ENCODE measurements around the gene RRP1. TPM values are rescaled to one million over a fixed set of nuclear protein-coding genes. Genes with fewer than 3 reads are reported as not detected.

Gene RRP1
- polyA plus RNA-seq, 1 of the 3 experiments (the other 2 are of a cell fraction), result 22.7 TPM

GRCh38 chr21:43827015-43827611, 37.7 kb downstream of the RRP1 start:
- Histone ChIP-seq H3K4me2 (no peak overlapping the region), H3K36me3 (replicated peaks in 1 of 2; ENCODE audit: control insufficient read depth in 1 of 2, insufficient read depth in 2 of 2, low read length in 1 of 2) (no peaks in the 10 kb centered on the region), H3K79me2 (ENCODE audit: insufficient read depth) (no peaks in the 10 kb centered on the region), H3K4me3 (ENCODE audit: low read depth in 2 of 2, low read length in 1 of 2) (no peak overlapping the region), H3K9me3 (no peaks in the 10 kb centered on the region), H3K27ac (ENCODE audit: low read depth in 2 of 2, low read length in 1 of 2) (peak overlapping the region in 1 of 2 experiments; percentile 58; a peak in 2 of 4 replicates), H3K27me3 (ENCODE audit: insufficient read depth) (no peaks in the 10 kb centered on the region; the same call in 1 of the 2 replicates), H3K4me1 (ENCODE audit: control insufficient read depth in 1 of 2, insufficient read depth in 2 of 2, low read depth in 1 of 2, low read length in 1 of 2) (peaks cover 0 to 5% of the 10 kb centered on the region in 2 experiments; a peak in 2 of 4 replicates), H3K9me2 (no peaks in the 10 kb centered on the region), H3F3A (replicated peaks; ENCODE audit: insufficient read depth) (no peaks in the 10 kb centered on the region), H2AFZ (ENCODE audit: low read depth) (0 out of 2 replicates have a peak overlapping the region, but pooled peaks have one; percentile 56), H3K9ac (peak overlapping the region; percentile 40; the same call in 1 of the 2 replicates), H4K20me1 (ENCODE audit: insufficient read depth) (no peaks in the 10 kb centered on the region)
- DNase-seq, result no peak
- WGBS (ENCODE audit: low lambda C conversion rate), result 35% methylated on average over 17 of the region's 18 CpGs
- CTCF ChIA-PET, result interaction anchor here (1.1 to 1.7 kb wide), 4 partner anchors 10 to 17 kb away, joined by 4 to 6 read pairs (median 4); no protein-coding TSS in a partner anchor
- POLR2A ChIA-PET, result no interaction called here
- TF ChIP-seq CHD2 (IDR thresholded peaks at IDR 0.05; ENCODE audit: low read length, partially characterized antibody) (no peak), NFIC (IDR thresholded peaks at IDR 0.05; ENCODE audit: borderline replicate concordance) (no peak), FOSL2 (IDR thresholded peaks at IDR 0.05; ENCODE audit: borderline replicate concordance, low read depth) (peak; percentile 45), EZH2phosphoT487 (IDR thresholded peaks at IDR 0.05; ENCODE audit: borderline replicate concordance, low read depth) (no peak), RXRA (IDR thresholded peaks at IDR 0.05; ENCODE audit: borderline replicate concordance, low read depth) (no peak), MXI1 (IDR thresholded peaks at IDR 0.05; ENCODE audit: low read depth, low read length) (no peak), SMC3 (IDR thresholded peaks at IDR 0.05; ENCODE audit: low read depth, low read length) (no peak), ELF1 (IDR thresholded peaks at IDR 0.05) (no peak)

GRCh38 chr21:43829161-43829560, 39.8 kb downstream of the RRP1 start:
- H3K9ac ChIP-seq, result no peak overlapping the region
- H3K27ac ChIP-seq (ENCODE audit: low read depth in 2 of 2, low read length in 1 of 2), result no peak overlapping the region
- H3K79me2 ChIP-seq (ENCODE audit: insufficient read depth), result no peaks in the 10 kb centered on the region
- WGBS (ENCODE audit: low lambda C conversion rate), result 77% methylated on average over 12 of the region's 12 CpGs
- H3K9me2 ChIP-seq, result no peaks in the 10 kb centered on the region
- CTCF ChIA-PET, result interaction anchor here (2.3 kb wide), 1 partner anchor 146 kb away, joined by 10 read pairs; no protein-coding TSS in a partner anchor
- H3K4me1 ChIP-seq (ENCODE audit: control insufficient read depth in 1 of 2, insufficient read depth in 2 of 2, low read depth in 1 of 2, low read length in 1 of 2), result peaks cover 0 to 3% of the 10 kb centered on the region in 2 experiments; a peak in 2 of 4 replicates
- H3K36me3 ChIP-seq (replicated peaks in 1 of 2; ENCODE audit: control insufficient read depth in 1 of 2, insufficient read depth in 2 of 2, low read length in 1 of 2), result no peaks in the 10 kb centered on the region
- no peaks in the 10 kb centered on the region for H4K20me1 ChIP-seq (ENCODE audit: insufficient read depth)
- no peaks in the 10 kb centered on the region for H3K9me3 ChIP-seq
- no peaks in the 10 kb centered on the region for H3F3A ChIP-seq (replicated peaks; ENCODE audit: insufficient read depth)
- peak; percentile 25 for DNase-seq
- H3K4me3 ChIP-seq (ENCODE audit: low read depth in 2 of 2, low read length in 1 of 2), result no peak overlapping the region
- POLR2A ChIA-PET, result no interaction called here
- no peak overlapping the region for H3K4me2 ChIP-seq
- no peak overlapping the region for H2AFZ ChIP-seq (ENCODE audit: low read depth)
- no peaks in the 10 kb centered on the region; the same call in 1 of the 2 replicates for H3K27me3 ChIP-seq (ENCODE audit: insufficient read depth)
- TF ChIP-seq SIN3A (IDR thresholded peaks at IDR 0.05; ENCODE audit: borderline replicate concordance, low read depth, low read length), result no peak
- TF ChIP-seq MEF2A (IDR thresholded peaks at IDR 0.05; ENCODE audit: borderline replicate concordance, low read depth), result no peak
- TF ChIP-seq NRF1 (IDR thresholded peaks at IDR 0.05; ENCODE audit: low read depth, low read length), result no peak
- no peak for TF ChIP-seq GABPA (IDR thresholded peaks at IDR 0.05; ENCODE audit: low read depth)
- TF ChIP-seq MAX (IDR thresholded peaks at IDR 0.05; ENCODE audit: low read depth), result no peak
- no peak for TF ChIP-seq FOSL2 (IDR thresholded peaks at IDR 0.05; ENCODE audit: borderline replicate concordance, low read depth)
- no peak for TF ChIP-seq JUND (IDR thresholded peaks at IDR 0.05)
- TF ChIP-seq FOXM1 (IDR thresholded peaks at IDR 0.05; ENCODE audit: low read depth), result no peak
- TF ChIP-seq RXRA (IDR thresholded peaks at IDR 0.05; ENCODE audit: borderline replicate concordance, low read depth), result no peak
- no peak for TF ChIP-seq SMC3 (IDR thresholded peaks at IDR 0.05; ENCODE audit: low read depth, low read length)
- TF ChIP-seq TAF1 (IDR thresholded peaks at IDR 0.05; ENCODE audit: borderline replicate concordance, low read depth, low read length), result no peak
- no peak for TF ChIP-seq ELF1 (IDR thresholded peaks at IDR 0.05)
- no peak for TF ChIP-seq CHD2 (IDR thresholded peaks at IDR 0.05; ENCODE audit: low read length, partially characterized antibody)
- no peak for TF ChIP-seq GATA2 (CRISPR knock-in tag; IDR thresholded peaks at IDR 0.05)
- TF ChIP-seq TCF12 (IDR thresholded peaks at IDR 0.05), result no peak
- no peak for TF ChIP-seq EP300 (IDR thresholded peaks at IDR 0.05; ENCODE audit: borderline replicate concordance in 1 of 2, low read depth in 1 of 2, low read length in 1 of 2)
- no peak for TF ChIP-seq RCOR1 (IDR thresholded peaks at IDR 0.05; ENCODE audit: low read length)
- TF ChIP-seq REST (IDR thresholded peaks at IDR 0.05; ENCODE audit: low read depth, low read length), result no peak
